HG03066 (cell line): ENCODE results near the gene EHD1.

Source experiments
- ATAC-seq: cut with Tn5 transposase; IDR thresholded peaks from one replicate; pipeline ENCODE4 v1.9.1; 2021; ENCODE audit warnings: low read depth; ENCODE audit not compliant: unreplicated experiment

The EHD1 gene

GRCh38 chr11:64803158-64803845 is 75.1 kb downstream of the EHD1 start, which contains the start of gene MAP4K2:
MAP4K2 (minus strand) TSS chr11:64803214; CDS start chr11:64803149, 65 bp downstream.
- peak; percentile 50 for ATAC-seq

GRCh38 chr11:64802370-64803157 is 75.9 kb downstream of the EHD1 start:
- ATAC-seq: peak; percentile 11
